Measurements from ENCODE around the gene FOXR1.

Gene FOXR1

GRCh38 chr11:119000906-119001305 lies 29.3 kb downstream of the FOXR1 start:
- CTCF ChIA-PET: no interaction called here
- TF ChIP-seq ZNF274 (IDR thresholded peaks at IDR 0.05; ENCODE audit: low read length) (no peak), ZNF274 (tag by site-specific recombination; IDR thresholded peaks at IDR 0.05; ENCODE audit: borderline replicate concordance) (no peak), EGR2 (tag by site-specific recombination; IDR thresholded peaks at IDR 0.05; ENCODE audit: low read depth) (no peak), ZNF426 (tag by site-specific recombination; IDR thresholded peaks at IDR 0.05) (no peak), MEIS1 (CRISPR knock-in tag; IDR thresholded peaks at IDR 0.05; ENCODE audit: borderline replicate concordance) (no peak), ZNF624 (tag by site-specific recombination; IDR thresholded peaks at IDR 0.05) (no peak), ZNF514 (tag by site-specific recombination; IDR thresholded peaks at IDR 0.05) (no peak), ZNF580 (tag by site-specific recombination; IDR thresholded peaks at IDR 0.05) (no peak), ZNF785 (tag by site-specific recombination; IDR thresholded peaks at IDR 0.05) (no peak), ZNF24 (tag by site-specific recombination; IDR thresholded peaks at IDR 0.05) (no peak), ZFP41 (tag by site-specific recombination; IDR thresholded peaks at IDR 0.05; ENCODE audit: borderline replicate concordance) (no peak), ZEB2 (tag by site-specific recombination; IDR thresholded peaks at IDR 0.05) (no peak), ZNF138 (tag by site-specific recombination; IDR thresholded peaks at IDR 0.05; ENCODE audit: borderline replicate concordance) (no peak), ZNF701 (tag by site-specific recombination; IDR thresholded peaks at IDR 0.05) (no peak), ZNF184 (tag by site-specific recombination; IDR thresholded peaks at IDR 0.05) (no peak), ZNF248 (tag by site-specific recombination; IDR thresholded peaks at IDR 0.05) (no peak)
- TF ChIP-seq, protein P1, sequence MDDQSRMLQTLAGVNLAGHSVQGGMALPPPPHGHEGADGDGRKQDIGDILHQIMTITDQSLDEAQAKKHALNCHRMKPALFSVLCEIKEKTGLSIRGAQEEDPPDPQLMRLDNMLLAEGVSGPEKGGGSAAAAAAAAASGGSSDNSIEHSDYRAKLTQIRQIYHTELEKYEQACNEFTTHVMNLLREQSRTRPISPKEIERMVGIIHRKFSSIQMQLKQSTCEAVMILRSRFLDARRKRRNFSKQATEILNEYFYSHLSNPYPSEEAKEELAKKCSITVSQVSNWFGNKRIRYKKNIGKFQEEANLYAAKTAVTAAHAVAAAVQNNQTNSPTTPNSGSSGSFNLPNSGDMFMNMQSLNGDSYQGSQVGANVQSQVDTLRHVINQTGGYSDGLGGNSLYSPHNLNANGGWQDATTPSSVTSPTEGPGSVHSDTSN (CRISPR knock-in tag; IDR thresholded peaks at IDR 0.05): no peak
- TF ChIP-seq, protein P2, sequence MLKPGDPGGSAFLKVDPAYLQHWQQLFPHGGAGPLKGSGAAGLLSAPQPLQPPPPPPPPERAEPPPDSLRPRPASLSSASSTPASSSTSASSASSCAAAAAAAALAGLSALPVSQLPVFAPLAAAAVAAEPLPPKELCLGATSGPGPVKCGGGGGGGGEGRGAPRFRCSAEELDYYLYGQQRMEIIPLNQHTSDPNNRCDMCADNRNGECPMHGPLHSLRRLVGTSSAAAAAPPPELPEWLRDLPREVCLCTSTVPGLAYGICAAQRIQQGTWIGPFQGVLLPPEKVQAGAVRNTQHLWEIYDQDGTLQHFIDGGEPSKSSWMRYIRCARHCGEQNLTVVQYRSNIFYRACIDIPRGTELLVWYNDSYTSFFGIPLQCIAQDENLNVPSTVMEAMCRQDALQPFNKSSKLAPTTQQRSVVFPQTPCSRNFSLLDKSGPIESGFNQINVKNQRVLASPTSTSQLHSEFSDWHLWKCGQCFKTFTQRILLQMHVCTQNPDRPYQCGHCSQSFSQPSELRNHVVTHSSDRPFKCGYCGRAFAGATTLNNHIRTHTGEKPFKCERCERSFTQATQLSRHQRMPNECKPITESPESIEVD (tag by site-specific recombination; IDR thresholded peaks at IDR 0.05): no peak
- TF ChIP-seq, protein P3, sequence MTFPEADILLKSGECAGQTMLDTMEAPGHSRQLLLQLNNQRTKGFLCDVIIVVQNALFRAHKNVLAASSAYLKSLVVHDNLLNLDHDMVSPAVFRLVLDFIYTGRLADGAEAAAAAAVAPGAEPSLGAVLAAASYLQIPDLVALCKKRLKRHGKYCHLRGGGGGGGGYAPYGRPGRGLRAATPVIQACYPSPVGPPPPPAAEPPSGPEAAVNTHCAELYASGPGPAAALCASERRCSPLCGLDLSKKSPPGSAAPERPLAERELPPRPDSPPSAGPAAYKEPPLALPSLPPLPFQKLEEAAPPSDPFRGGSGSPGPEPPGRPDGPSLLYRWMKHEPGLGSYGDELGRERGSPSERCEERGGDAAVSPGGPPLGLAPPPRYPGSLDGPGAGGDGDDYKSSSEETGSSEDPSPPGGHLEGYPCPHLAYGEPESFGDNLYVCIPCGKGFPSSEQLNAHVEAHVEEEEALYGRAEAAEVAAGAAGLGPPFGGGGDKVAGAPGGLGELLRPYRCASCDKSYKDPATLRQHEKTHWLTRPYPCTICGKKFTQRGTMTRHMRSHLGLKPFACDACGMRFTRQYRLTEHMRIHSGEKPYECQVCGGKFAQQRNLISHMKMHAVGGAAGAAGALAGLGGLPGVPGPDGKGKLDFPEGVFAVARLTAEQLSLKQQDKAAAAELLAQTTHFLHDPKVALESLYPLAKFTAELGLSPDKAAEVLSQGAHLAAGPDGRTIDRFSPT (tag by site-specific recombination; IDR thresholded peaks at IDR 0.05): no peak
- TF ChIP-seq, protein P4, sequence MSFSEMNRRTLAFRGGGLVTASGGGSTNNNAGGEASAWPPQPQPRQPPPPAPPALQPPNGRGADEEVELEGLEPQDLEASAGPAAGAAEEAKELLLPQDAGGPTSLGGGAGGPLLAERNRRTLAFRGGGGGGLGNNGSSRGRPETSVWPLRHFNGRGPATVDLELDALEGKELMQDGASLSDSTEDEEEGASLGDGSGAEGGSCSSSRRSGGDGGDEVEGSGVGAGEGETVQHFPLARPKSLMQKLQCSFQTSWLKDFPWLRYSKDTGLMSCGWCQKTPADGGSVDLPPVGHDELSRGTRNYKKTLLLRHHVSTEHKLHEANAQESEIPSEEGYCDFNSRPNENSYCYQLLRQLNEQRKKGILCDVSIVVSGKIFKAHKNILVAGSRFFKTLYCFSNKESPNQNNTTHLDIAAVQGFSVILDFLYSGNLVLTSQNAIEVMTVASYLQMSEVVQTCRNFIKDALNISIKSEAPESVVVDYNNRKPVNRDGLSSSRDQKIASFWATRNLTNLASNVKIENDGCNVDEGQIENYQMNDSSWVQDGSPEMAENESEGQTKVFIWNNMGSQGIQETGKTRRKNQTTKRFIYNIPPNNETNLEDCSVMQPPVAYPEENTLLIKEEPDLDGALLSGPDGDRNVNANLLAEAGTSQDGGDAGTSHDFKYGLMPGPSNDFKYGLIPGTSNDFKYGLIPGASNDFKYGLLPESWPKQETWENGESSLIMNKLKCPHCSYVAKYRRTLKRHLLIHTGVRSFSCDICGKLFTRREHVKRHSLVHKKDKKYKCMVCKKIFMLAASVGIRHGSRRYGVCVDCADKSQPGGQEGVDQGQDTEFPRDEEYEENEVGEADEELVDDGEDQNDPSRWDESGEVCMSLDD (tag by site-specific recombination; IDR thresholded peaks at IDR 0.05): no peak
- Histone ChIP-seq H3K4me1 (ENCODE audit: control insufficient read depth, insufficient read depth, low read length) (no peaks in the 10 kb centered on the region), H3K4me3 (ENCODE audit: low read depth, low read length) (no peak overlapping the region), H3K27ac (ENCODE audit: extremely low read depth, low read depth, low read length) (no peak overlapping the region), H3K9me3 (ENCODE audit: control insufficient read depth, insufficient read depth, low read depth, low read length) (no peaks in the 10 kb centered on the region), H3K36me3 (ENCODE audit: control insufficient read depth in 2 of 2, insufficient read depth in 1 of 2, low read length in 2 of 2) (peaks cover 13 to 51% of the 10 kb centered on the region in 2 experiments; a peak in 2 of 3 replicates)
- POLR2A ChIA-PET: interaction anchor here (0.6 kb wide), 1 partner anchor 11 kb away, joined by 3 read pairs; no protein-coding TSS in a partner anchor

Measured in HEK293 (cell line).